Stimulated activated CD4-positive, alpha-beta T cell treated with anti-CD3 and anti-CD28 coated beads, Interleukin-4, amount 100 ng/mL, for 24 hours (primary cell): Measurements from ENCODE around the gene PLEKHA7.

Source experiments
- DNase-seq: peaks from one replicate; pipeline ENCODE4 v3.0.0-alpha.2; 2020

PLEKHA7 gene

DNA sequence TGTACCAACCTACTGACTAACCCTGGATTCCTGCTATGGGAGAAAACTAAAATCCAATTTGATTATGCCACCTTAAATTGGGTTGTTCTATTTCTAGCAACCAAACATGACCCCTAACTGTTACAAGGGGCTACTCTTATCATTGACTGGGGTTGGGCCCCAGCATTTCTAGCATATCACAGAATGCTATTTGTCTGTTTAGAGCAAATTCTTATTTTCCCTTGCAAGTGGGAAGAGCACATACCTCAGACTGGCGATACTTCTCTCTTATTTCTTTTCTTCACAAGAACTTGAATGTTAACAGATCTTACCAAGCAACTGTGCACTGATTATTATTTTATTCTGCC, 182.0 kb downstream of the PLEKHA7 start:
- no peak for DNase-seq

DNA sequence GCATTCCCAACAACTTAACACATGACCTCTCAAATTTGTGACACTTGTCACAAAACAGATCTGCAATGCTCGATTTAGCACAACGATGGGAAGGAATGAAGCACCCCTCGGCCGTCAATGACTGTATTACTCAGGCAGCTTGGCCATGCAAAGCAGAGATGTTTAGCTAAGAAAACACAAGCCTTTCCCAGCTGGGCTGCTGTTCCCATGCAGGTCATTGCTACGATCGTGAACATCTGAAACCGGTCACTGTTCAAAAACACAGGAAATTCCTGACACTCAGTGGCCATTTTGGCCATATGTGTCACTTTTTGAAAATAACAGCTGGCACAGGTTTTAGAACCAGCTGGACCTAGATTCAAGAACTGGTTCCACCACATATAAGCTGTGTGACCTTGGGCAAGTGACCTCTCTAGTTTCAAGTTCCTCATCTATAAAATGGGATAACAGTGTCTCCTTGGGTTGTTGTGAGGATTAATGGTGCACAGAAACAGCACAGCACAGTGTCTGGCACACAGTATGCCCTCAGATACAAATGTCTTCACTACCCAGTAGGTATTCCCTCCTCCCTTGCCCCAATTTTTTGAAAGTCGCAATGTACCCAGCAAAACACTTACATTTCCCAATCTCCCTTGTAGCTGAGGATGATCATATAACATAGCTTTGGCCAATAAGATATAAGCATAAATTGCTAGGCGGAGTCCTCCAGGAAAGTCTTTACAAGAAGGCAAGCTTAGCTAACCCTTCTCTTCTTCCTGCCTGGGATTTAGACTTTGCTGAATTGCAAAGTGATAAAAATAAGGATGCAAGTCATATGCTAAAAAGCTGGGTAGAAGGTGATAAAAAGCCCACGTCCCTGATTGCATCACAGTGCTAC, 182.7 kb downstream of the PLEKHA7 start:
- DNase-seq, result no peak

DNA sequence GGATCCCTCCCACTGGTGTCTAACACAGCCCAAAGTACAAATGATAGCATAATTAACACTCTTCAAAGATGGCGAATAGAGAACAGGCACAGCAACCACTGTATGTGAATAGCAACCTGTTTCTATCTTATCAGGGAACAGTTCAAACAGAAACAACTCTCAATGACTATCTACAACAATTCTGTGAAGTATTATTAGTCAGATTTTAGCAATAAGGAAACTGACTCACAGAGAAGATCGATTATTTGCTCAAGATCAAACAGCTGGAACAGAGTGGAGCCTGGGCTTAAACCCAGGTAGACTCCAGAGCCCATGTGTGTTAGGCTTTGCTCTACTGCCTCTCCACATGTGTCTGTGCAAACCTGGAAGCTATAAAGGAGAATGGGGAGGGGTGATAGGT, 187.1 kb downstream of the PLEKHA7 start:
- DNase-seq, result no peak

DNA sequence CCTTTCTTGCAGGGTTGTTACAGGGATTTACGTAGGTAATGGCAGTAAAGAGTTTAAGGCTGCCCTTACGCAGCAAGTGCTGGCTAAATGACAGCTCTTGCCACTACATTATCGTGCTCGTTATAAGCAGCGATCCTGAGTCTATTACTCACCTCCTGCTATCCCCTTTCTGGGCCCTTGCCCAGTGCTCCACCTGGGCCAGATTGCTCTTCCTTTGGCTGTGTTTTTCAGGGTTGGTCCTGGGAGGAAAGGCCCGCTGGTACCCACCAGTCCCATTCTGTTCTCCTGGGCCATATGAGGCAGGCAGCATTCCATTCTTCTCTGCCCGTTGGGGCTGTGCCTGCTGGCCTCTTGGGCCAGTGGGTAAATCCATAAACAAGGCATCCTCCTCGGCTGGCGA, 188.2 kb downstream of the PLEKHA7 start:
- no peak for DNase-seq

DNA sequence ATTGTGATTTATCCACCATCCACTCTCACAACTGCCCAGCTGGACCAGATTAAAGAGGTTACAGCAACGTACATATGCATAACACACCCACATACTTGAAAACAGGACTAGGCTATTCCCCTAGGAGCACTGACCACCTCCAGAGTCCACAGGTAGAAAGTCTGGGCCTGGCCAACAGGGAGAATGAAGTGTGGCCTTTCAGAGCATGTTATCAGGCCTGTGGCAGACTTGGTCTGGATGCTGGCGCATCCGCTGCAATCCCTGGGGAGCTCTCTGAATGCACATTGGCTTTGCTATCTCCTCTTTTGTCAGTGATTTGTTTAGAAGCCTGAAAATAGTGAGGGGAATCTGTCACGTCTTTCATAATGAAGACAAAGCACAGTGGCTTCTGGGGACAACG, 189.1 kb downstream of the PLEKHA7 start:
- DNase-seq, result no peak

DNA sequence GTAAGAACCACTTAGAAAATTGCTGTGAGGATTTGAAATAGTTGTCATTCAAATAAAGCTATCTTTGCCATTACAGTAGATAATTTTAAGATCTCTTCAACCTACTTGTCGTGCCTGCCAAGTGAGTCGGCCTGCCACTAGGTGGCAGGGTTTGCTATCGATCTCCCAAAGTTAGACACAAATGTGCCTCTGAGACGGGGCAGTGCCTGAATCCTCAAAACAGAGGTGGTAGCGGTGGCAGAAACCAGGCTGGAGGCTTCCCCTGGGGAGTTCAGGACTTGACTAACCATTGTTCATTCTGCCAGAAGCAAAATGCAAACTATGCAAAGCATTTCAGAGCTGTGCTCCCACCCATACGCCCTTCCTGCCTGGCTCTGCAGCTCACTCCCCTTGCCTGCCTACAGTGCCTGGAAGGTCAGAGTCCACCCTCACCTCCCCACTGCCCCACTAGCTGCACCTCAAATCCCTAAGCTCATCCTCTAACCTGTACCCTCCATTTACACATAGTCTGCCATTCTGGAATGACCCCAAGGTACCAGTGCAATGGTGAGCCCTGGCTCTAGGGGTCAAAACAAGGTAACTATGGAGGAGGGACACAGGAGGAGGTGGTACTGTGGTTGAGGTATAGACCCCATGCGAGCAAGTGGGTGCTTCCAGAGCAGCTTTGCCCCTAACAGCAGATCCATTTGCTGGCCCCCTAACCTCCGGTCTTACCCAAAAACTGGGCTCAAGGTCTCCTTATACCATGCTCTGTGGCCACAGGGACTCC, 193.7 kb downstream of the PLEKHA7 start:
- DNase-seq, result peak; percentile 79

DNA sequence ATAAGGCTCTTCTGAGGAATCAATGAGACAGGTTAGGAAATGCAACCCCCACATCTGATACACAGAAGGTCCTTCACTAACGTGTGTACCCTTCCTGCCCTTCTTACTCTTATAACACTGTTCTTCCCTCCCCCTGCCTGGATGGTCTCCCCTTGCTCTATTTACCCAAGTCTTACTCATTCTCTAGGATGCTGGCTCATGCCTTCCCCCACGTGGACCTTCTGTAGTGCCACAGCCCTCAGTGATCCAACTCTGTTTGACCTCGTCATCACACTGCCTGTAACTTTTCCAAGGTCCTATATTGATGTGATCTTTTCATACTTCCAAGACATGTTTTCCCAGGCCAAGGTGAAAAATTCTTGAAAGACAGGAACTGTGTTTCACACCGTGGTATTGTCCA, 195.9 kb downstream of the PLEKHA7 start:
- no peak for DNase-seq

DNA sequence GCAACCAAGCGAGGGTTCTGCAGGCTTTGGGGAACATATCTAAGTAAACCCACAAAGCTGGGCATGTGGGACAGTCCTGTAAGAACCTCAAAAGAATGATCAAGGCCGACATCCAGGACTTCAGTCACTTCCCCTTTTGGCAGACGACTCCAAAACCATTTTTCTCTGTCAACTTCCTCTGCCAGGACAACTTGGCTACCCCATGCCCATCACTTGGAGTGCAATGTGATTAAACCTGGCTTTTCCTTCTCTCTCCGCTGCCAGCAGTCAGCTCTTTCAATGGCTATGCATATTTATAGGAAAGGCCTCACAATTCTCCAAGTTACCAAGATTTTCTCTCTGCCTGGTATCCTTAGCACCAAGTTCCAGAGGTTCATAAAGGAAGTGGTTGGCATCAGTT, 196.9 kb downstream of the PLEKHA7 start:
- no peak for DNase-seq

DNA sequence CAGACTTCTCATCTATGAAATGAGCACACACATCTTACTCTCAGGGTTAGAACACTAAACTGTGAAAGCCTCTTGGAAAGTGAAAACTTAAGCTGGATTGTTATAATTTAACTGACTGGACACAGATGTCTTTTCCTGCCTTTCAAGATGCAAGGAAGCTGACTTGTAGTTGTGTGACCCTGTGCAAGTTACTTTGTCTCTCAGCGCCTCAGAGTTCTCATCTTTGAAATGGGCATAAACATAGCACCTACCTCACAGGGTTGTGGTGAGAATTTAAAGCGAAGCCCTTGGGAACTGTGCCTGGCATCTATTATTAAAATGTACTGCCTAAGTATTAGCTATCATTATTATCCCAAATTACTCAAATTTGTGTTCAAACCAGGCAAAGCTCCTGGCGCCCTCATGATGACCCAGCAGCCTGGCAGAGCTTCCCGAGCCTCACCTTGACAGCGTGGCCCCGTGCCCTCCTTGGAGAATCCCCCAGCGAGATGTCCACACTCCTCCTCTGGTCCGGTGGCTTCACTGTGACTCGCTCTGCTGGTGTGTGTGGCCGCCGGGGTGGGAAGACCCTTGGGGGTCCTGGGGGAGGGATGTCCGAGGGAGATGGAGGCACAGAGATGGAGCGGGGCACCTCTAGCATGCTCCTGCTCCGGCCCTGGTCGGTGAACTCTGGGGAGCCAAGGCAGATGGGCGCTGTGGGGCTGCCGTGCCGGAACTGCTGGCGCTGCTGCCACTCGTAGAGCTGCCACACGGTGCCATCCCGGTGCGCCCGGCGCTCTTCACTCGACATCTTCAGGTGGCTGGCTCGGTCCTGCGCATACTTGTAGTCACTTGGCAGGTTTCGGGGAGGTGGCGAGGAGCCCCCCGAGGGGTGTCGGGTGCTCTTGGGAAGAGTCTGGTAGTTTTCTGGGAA, 197.6 kb downstream of the PLEKHA7 start:
- DNase-seq, result no peak

DNA sequence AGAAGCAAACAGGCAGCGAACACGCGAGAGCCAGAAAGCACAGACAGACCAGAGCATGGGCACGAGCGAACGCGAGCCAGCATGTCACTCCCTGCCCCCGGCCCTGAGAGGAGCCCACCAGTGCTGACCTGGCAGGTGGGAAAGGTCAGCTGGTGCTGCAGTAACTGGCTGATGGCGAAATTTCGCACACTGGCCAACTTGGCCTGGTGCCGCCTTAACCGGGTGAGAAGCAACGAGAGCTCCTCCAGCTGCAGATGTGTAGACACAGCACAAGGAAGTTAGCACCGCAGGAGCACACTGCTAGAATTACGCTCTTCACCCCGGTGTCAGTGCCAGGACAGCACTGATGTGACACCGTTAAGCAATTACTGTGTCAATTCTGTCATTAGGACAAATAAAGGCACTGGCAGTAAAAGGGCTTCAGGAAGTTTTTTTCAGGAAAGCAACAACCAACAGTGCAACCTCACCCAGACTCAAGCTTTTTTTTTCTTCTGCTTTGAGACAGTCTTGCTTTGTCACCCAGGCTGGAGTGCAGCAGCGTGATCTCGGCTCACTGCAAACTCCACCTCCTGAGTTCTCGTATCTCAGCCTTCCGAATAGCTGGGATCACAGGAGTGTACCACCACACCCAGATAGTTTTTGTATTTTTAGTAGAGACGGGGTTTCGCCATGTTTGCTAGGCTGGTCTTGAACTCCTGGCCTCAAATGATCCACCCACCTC, 199.0 kb downstream of the PLEKHA7 start:
- no peak for DNase-seq

DNA sequence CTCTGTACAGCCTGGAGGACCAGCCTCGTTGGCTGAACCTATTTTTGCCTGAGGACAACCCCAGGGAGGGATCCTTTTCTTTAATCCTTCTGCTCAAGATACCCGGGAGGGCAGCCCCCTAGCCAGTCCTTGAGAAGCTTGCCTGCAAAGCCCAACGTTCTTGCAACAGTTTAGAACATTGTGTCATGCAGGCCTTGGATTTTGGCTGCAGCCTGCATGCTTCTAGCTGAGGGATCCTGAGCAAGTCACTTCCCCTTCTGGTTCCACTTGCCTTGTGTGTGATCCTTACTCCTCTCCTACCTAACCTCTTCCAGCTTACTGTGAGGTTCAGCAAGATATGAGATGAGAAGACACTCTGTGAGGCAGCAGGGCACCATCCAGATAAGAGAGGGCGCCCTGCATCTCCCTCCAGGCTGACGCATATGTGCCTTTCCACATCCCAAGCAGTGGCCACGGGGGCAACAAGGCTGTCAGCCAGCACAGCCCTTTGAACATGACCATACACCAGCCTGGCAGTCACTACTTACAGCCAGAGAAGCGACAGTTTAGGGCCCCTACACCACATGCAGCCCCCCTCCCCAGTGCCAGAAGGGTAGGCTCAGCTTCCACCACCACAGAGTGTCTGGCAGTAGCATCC, 199.7 kb downstream of the PLEKHA7 start:
- no peak for DNase-seq

DNA sequence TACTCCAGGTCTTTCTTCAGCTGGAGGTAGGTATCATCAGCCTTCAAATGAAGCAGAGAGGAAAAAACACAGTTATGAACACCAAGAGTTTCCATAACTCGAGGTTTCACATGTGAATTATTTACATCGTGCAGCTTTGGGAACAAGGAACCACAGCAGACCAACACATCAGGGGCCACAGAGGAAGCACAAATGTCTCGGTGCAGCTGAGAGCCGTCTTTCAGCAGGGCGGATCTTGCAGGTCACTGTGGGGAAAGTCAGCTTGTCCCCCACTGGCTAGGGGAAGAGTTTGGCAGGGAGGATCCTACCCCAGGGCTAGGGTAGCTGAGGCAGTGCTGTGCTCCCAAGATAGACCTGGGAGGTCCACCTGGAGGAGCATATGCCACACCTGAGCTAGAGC, 201.1 kb downstream of the PLEKHA7 start:
- DNase-seq, result no peak

DNA sequence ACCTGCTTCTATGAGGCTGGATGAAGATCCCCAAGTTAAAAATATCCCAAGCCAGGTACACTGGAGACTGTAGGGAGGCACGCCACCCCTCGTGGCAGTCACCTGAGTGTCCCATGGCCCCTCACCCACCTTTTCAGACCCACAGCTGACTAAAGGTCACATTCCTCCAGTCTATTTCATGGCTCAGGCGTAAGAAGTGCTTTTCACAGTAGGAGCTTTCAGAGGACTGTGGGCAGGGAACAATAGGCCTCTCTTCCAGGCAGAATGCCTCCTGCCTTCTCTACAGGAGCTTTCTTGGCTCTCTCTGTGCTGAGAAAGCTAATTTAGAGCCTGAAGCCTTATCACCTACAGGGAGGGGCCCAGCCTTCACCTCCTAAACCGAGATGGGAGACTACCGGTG, 201.9 kb downstream of the PLEKHA7 start:
- DNase-seq, result no peak

DNA sequence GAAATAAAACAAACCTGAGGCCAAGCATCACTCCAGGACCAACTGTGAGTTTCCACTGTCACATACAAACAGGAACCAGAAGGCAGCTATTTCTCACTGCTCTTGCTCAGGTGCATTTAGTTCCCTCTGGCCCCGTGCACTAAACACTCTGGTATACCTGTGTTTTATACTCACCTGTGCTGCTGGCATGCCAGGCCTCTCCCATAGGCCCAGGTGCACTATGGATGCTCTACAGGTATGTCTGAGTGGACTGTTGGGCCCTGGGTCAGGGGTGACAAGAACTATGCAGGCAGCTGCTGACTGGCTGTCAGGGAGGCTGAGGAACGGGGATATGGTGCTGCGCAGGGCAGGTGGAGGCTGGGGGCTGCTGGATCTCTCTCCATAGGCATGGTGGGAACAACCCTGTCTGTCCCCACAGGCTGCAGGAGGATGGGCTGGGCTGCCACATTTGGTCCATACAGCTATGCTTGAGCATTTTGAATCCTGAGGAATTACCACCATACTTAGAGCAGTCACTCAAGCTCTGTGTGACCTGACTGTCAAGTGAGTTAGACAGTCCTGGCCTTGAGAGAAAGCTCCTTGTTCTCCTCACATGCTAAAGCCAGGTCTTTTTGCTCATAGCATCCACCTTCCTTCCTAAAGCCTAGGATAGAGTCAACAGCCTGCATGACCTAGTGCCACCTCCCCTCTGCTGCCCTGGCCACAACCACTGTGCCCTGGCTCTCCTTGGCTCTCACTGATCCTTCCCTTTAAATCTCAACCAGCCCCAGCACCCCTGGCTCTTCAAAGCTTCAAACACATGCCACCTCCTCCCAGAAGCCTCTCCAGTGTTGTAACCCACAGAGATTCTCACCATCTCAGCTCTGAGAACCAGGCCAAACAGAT, 202.8 kb downstream of the PLEKHA7 start:
- DNase-seq, result no peak

DNA sequence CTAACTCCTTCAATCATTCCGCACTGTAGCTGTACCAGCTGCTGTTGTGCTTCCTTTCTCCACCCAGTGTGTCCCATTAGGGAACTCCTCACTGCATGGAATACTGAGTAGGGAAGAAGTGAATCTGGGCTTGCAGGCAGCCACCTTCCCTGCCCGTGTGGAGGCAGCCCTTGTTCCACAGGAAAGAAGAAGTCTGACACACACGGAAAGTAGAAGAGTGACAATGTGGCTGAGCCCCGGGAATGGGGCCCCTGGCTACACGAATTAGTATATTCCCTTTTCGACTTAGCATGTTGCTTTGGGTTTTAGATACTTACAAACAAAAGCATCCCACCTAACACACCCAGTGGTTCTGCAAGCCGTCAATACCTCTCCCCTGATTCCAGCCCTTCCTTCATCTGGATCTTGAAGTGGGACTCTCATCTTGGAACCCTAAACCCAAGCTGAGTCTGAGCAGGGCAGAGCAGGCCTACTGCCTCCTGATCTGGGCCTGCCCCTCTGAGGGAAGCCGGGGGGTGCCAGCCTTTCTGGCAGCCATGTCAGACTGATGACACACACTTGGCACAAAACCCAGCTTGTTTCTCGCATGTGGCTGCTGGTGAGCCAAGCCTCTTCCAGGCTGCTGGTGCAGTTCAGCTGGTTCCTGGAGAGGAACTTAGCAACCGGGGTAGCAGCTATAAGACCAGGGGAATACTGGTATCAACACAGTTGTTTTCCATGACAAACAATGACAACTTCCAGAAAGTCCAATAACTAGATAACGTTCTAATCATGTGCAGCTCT, 204.1 kb downstream of the PLEKHA7 start:
- no peak for DNase-seq

DNA sequence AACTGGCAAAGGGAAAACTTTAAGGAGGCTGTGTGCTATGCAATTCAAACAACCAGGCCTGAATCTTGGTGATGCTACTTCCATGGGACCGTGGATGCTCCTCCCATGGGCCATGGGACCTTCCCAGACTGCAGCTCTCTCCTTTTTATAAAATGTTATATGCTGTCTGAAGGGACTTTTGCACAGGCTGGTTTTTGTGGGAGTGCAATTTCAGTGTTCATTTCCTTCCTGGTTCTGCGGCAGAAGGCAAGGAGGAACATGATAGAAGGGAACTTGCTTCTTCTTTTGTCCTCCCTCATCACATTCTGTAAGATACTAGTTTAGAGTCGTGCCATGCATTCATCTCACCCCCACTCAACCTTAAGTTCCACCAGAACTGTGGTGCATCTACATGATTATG, 206.9 kb downstream of the PLEKHA7 start:
- DNase-seq, result no peak

DNA sequence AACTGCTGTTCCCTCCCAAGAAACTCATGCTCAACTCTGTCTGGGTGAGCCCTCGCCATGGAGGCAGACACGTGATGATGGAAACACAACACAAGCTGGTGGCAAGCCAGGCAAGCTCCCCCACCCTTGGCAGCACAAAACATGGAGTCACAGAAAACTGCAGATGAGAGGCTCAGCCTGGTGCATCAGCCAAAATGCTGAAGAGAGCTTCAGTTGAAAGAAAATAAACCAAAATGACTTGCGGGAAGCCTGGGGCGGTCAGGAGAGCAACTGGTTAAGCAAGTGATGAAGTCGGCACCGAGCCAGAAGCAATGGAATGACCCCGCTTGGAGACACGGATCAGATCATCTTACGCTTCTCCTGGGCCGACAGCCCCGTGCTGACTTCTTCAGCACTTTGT, 207.4 kb downstream of the PLEKHA7 start:
- DNase-seq, result no peak

DNA sequence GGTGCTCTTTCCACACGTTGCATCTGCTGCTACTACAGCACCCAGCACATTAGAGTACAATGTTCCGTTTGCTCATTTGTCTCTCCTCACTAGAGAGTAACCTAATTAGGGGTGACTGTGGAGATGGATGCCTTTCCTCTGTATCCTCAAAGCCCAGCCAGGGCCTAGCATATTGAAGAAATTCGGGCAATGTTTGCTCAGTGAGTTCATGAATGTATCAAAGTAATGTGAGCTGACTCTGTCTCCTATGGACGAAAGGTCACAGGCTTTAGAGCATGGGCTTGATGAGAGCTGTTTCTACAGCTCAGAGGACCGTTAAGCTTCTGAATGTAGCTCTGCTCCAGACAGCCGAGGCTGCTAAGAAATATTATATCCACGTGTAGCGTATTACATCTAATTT, 208.3 kb downstream of the PLEKHA7 start:
- no peak for DNase-seq

DNA sequence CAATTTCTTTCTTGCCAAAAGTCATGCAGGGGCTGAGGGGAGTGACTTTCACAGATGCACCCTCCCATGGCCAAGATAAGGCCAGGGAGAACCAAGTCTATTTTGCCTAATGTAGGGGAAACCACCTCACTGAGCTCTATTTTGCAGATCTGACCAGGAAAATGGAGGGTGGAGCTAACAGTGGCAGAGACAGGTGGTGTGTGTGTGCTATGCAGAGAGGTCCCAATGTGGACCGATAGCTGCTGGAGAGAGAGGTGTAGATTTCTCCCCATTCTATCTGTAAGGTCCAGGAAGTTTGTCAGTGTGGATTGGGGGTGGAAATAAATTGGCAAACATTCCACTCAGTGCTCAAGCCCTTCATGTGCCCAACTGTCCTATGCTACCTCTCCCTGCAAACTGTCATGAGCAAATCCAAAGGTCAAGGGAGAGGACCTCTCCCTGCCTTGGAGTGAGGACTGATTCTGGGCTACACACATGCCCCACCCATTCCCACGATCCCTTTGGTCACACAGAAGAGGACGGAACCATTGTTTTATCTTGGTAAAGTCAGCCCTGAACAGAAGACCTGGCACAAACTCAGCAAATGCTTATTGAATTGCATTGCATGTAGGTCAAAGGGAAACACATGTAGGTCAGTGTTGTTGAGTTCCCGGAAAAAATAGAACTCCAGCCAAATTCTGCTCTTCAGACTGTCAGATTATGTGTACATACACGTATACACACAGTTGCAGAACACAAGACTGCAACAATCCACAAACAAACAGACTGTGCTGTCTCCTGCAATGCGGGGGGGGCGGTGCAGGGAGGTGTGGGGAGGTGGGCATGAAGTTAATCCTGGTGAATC, 209.9 kb downstream of the PLEKHA7 start:
- DNase-seq, result no peak
